Duodenal mucosa (tissue), 2 donors: ENCODE data around the gene PCDH12.

ENCODE experiments used
- H3K27ac ChIP-seq: one replicate; pipeline ENCODE4 v1.7.0; 2013; ENCODE audit warnings: low read depth, low read length
- H3K27me3 ChIP-seq, 2 donors: one replicate each; pipeline ENCODE4 v1.7.0; 2013; ENCODE audit warnings: low read length in 2 of 2, control low read depth in 1 of 2; ENCODE audit not compliant: insufficient read depth in 2 of 2, control insufficient read depth in 1 of 2
- H3K36me3 ChIP-seq, 2 donors: one replicate each; pipeline ENCODE4 v1.7.0; 2013; ENCODE audit warnings: low read length in 2 of 2, control low read depth in 1 of 2; ENCODE audit not compliant: insufficient read depth in 2 of 2, control insufficient read depth in 1 of 2
- H3K4me1 ChIP-seq, 2 donors: one replicate each; pipeline ENCODE4 v1.7.0; 2013; ENCODE audit warnings: low read length in 2 of 2, control low read depth in 1 of 2; ENCODE audit not compliant: insufficient read depth in 2 of 2, control insufficient read depth in 1 of 2
- H3K4me3 ChIP-seq, 2 donors: one replicate each; pipeline ENCODE4 v1.7.0; 2013; ENCODE audit warnings: low read length in 2 of 2, low read depth in 1 of 2
- H3K9ac ChIP-seq, 2 donors: one replicate each; pipeline ENCODE4 v1.7.0; 2013; ENCODE audit warnings: low read length in 2 of 2, low read depth in 1 of 2
- H3K9me3 ChIP-seq, 2 donors: one replicate each; pipeline ENCODE4 v1.7.0; 2013; ENCODE audit warnings: low read length in 2 of 2, control low read depth in 1 of 2; ENCODE audit not compliant: control insufficient read depth in 1 of 2

The PCDH12 gene

DNA sequence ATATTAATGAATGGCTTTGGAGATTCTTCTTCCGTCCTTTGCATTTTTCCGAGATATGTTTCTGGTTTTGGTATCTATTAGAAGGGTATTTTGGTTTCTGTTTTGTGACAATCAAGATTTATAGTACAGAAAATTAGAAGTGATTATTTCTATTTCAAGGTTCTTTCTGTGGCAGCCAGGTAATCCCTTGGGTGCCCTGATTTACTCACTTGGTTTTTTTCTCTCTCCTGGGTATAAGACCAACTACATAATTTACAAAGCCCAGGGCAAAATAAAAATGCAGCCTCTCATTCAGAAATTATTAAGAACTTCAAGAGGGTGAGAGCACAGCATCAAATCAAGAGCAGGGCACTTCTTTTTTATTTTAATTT, 8.9 kb upstream of the PCDH12 start:
- Histone ChIP-seq H3K27ac (no peak overlapping the region), H3K4me1 (peaks cover 14 to 16% of the 10 kb centered on the region in 2 donors), H3K27me3 (no peaks in the 10 kb centered on the region), H3K9me3 (no peaks in the 10 kb centered on the region), H3K36me3 (peaks cover 0 to under 1% of the 10 kb centered on the region in 2 donors), H3K4me3 (no peak overlapping the region), H3K9ac (no peak overlapping the region)

DNA sequence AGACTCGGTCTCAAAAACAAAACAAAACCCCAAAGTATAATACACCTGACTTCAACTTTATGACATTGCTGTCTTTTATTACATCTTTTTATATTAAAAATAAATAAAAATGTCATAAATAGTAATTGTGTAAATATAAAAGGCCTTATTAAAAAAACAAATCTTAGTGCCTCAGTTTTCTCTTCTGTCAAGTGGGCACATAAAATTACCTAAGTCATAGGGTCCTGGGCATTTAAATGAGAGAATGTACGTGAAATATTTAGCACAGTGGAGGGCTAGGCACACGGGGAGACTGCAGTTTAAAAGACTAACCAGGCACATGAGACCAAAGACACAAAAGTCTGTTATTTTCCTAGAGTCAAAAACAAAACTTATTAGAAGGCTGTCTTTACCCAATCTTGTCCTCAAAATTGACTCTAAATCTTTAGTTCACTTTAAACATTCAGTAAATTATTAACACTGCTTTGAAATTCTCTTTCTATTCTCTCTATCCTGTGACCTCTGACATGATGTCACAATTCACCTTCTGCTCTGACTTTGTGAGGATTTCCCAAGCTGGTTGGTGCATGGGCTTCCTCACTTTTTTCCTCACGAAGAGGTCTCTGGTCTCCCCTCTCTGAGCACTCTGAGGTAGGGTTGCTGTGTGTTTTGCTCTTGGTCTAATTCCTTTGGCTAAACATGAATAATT, 8.4 kb upstream of the PCDH12 start:
- Histone ChIP-seq H3K4me3 (no peak overlapping the region), H3K4me1 (peaks cover 14 to 16% of the 10 kb centered on the region in 2 donors), H3K27ac (no peak overlapping the region)

DNA sequence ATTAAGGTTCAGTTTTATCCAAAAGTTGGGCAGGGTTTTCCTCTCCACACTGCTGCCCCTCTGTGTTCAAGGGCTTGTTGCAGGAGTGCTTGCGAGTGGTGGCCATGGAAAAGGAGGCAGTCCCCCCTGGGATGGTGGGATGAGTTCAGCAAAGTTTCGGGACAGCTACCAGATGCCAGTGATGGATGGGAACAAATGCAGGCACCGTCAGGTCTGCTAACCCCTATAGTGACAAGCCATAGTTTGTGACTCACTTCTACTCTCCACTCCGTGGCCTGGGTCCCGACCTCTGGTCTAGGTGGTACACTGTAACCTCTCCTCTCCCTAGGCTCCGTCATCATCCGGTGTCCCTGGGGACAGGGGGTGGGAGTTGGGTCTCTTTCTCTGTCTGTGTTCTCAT, 7.1 kb upstream of the PCDH12 start:
- no peak overlapping the region for H3K27ac ChIP-seq
- H3K9me3 ChIP-seq: no peaks in the 10 kb centered on the region
- no peak overlapping the region for H3K9ac ChIP-seq
- no peak overlapping the region for H3K4me3 ChIP-seq
- H3K27me3 ChIP-seq: no peaks in the 10 kb centered on the region
- H3K4me1 ChIP-seq: peaks cover 6 to 23% of the 10 kb centered on the region in 2 donors
- no peaks in the 10 kb centered on the region for H3K36me3 ChIP-seq

More for the DNA sequence above, 8.4 kb upstream of the PCDH12 start:
- H3K27me3 ChIP-seq: no peaks in the 10 kb centered on the region
- no peak overlapping the region for H3K9ac ChIP-seq
- no peaks in the 10 kb centered on the region for H3K36me3 ChIP-seq
- no peaks in the 10 kb centered on the region for H3K9me3 ChIP-seq

DNA sequence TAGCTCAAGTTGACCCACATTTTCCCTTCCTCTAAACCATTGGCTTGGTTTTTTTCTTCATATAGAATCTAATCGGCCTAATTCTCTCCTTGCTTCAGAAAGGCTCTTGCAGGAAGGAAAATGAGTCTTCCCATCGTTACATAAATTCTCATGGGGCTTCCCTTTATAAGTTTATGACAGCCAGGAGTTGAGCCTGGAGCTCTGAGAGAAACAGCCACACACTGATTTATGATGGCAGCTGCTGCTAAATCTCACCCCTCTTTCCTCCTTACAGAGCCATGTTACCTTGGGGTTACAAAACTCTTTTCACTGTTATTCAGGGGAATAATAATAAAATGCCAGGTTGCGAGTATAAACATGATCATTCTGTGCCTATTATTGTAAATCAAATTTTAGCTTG, 5.7 kb upstream of the PCDH12 start:
- peaks cover 0 to 21% of the 10 kb centered on the region in 2 donors for H3K4me1 ChIP-seq
- H3K27ac ChIP-seq: no peak overlapping the region
- no peak overlapping the region for H3K4me3 ChIP-seq
- no peaks in the 10 kb centered on the region for H3K36me3 ChIP-seq
- H3K9ac ChIP-seq: no peak overlapping the region
- H3K9me3 ChIP-seq: no peaks in the 10 kb centered on the region
- no peaks in the 10 kb centered on the region for H3K27me3 ChIP-seq

DNA sequence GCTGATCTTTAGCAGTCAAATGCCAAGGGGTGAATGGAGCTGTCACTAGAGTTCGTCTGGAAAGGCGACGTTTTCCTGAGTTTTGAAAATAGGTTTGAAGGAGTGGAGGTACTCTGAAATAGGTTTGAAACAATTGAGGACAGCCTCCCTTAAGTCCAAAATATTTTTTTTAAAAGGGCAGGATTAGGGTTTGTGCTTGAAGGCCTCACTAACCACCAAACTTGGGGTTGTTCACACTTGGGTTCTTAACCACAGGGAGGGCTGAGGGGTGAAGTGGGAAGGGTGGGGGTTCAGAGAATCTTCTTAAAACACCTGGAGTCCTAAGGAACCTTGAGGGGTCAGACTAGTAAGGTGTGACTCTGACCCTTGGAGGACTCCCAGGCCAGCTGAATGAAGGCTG, 3.5 kb upstream of the PCDH12 start:
- Histone ChIP-seq H3K27me3 (no peaks in the 10 kb centered on the region), H3K4me1 (peaks cover 7 to 29% of the 10 kb centered on the region in 2 donors), H3K4me3 (no peak overlapping the region), H3K27ac (no peak overlapping the region), H3K9ac (peak overlapping the region in 1 of 2 donors; percentile 10), H3K36me3 (no peaks in the 10 kb centered on the region), H3K9me3 (no peaks in the 10 kb centered on the region)

DNA sequence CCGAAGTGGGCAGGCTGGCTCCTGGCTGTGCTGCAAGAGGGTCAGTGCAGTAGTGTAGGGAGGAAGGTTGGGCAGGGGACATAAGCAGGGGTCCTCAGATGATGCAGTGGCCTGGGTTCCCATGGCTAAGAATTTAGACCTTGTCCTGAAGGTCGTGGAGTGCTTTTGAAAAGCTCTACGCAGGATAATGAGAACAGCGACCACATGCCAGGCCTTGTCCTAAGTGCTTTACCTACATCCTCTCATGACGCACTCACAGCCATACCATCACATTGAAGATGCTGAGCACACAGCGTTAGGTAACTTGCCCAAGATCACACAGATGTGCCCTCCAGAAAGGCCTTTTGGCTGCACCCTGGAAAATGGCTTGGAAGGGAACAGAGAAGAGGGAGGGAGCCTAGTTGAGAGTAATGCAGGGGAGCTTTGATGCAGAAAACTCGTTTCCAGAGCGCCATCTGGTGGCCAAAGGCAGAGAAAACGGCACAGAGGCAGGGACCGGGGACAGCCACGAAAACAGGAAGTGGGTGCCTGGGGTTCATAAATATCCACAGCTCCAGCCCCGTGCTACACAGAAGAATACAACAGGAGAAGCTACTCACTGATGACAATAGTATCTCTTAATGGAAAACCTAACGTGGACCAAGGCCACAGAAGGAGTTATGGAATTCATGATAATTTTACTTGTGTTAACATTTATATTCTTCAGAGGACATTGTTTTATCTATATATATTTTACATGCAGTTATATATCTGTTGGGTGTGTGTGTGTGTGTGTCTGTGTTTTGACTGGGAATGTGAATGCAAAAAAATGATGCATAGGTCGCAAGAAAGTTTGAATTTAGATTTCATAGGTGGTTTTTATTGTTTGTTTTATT, 2.7 kb upstream of the PCDH12 start:
- no peaks in the 10 kb centered on the region for H3K36me3 ChIP-seq
- H3K9ac ChIP-seq: peak overlapping the region in 1 of 2 donors; percentile 10
- no peaks in the 10 kb centered on the region for H3K9me3 ChIP-seq
- H3K27me3 ChIP-seq: no peaks in the 10 kb centered on the region
- H3K27ac ChIP-seq: no peak overlapping the region
- peak overlapping the region in 1 of 2 donors; percentile 22 for H3K4me3 ChIP-seq
- peaks cover 7 to 29% of the 10 kb centered on the region in 2 donors for H3K4me1 ChIP-seq

DNA sequence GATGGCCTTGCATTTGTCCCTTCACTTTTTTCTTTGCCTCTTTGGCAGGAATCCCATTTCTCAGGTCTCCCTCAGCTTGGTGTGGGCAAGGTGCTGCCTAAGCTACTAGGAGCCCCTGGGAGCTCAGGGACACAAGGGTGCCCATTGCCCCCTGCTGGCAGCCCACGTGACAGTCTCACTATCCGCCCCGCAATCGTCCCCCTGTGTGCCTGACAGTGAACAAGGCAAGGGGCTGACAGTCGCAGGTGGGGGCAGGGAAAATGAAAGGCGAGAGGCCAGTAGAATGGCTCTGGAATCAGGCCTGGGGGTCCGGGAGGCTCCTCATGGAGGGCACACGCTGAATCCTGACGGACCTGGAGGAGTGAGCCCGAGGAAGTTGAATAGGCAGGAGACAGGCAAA, 2.0 kb upstream of the PCDH12 start:
- no peak overlapping the region for H3K27ac ChIP-seq
- H3K4me3 ChIP-seq: no peak overlapping the region
- H3K9ac ChIP-seq: no peak overlapping the region
- H3K9me3 ChIP-seq: no peaks in the 10 kb centered on the region
- no peaks in the 10 kb centered on the region for H3K27me3 ChIP-seq
- peaks cover 7 to 29% of the 10 kb centered on the region in 2 donors for H3K4me1 ChIP-seq
- no peaks in the 10 kb centered on the region for H3K36me3 ChIP-seq

DNA sequence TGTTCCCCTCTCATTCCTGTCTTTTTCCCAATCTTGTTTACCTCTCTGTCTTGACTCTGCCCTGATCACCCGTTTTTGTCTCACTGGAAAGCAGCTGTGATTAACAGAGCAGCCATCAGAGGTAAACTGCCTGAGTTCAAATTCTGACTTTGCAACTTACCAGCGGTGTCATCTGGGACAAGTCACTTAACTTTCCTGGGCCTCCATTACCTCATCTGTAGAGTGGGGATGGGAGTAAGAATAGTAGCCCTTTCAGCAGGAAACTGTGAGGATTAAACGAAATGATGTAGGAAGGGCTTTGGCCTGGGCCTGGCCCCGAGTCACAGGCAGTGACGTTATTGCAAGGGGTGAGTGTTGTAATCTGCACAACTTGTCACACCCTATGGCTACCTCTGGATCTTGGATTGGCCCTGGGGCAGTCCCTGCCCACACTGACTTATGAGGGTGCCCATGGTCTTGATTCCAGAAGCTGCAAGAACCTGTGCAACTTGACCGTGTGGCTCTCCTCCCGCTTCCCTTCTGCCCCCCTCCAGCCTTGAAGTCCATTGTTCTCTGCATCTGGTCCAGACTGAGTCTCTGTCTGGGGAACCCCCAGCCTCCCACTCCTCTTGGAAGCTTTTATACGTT, 657 bp upstream of the PCDH12 start:
- no peak overlapping the region for H3K9ac ChIP-seq
- peaks cover 7 to 29% of the 10 kb centered on the region in 2 donors for H3K4me1 ChIP-seq
- no peaks in the 10 kb centered on the region for H3K27me3 ChIP-seq
- no peaks in the 10 kb centered on the region for H3K9me3 ChIP-seq
- H3K36me3 ChIP-seq: no peaks in the 10 kb centered on the region
- no peak overlapping the region for H3K27ac ChIP-seq
- H3K4me3 ChIP-seq: no peak overlapping the region

DNA sequence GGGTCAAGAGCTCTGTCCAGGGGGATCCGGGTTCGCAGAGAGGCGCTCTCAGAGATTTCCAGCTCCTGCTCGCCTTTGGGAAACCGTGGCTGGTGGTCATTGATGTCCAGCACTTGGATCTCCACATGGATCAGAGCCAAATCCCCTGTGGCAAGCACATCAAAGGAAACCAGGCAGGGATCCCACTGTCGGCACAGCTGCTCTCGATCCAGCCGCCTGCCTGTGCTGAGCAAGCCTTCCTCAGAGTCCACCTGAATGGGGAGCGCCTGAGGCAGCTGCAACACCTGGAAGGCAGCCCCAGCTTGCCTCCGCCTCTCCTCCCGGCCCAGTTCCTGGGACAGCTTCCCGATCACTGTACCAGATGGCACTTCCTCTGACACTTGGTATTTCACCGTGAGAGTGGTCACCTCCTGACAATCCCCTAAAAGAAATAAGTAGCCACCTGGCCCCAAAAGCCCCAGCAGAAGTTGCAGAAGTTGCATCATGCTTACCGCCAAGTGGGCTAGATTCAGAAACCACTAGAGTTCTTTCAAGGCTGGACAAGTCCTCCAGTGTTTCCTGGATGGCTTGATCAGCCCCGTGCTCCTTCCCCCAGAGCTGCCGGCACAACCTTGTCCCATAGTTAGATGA, 520 bp downstream of the PCDH12 start:
- no peaks in the 10 kb centered on the region for H3K9me3 ChIP-seq
- no peaks in the 10 kb centered on the region for H3K27me3 ChIP-seq
- H3K4me1 ChIP-seq: peaks cover 7 to 29% of the 10 kb centered on the region in 2 donors
- H3K27ac ChIP-seq: peak overlapping the region; percentile 44
- no peak overlapping the region for H3K9ac ChIP-seq
- peak overlapping the region in 1 of 2 donors; percentile 29 for H3K4me3 ChIP-seq
- H3K36me3 ChIP-seq: no peaks in the 10 kb centered on the region
